HCEC 1CT (cell line): Measurements from ENCODE around the gene KCTD8.

Experiments used
- DNase-seq: peaks from one replicate; pipeline ENCODE4 v3.0.0-alpha.2; 2017

KCTD8 gene

DNA sequence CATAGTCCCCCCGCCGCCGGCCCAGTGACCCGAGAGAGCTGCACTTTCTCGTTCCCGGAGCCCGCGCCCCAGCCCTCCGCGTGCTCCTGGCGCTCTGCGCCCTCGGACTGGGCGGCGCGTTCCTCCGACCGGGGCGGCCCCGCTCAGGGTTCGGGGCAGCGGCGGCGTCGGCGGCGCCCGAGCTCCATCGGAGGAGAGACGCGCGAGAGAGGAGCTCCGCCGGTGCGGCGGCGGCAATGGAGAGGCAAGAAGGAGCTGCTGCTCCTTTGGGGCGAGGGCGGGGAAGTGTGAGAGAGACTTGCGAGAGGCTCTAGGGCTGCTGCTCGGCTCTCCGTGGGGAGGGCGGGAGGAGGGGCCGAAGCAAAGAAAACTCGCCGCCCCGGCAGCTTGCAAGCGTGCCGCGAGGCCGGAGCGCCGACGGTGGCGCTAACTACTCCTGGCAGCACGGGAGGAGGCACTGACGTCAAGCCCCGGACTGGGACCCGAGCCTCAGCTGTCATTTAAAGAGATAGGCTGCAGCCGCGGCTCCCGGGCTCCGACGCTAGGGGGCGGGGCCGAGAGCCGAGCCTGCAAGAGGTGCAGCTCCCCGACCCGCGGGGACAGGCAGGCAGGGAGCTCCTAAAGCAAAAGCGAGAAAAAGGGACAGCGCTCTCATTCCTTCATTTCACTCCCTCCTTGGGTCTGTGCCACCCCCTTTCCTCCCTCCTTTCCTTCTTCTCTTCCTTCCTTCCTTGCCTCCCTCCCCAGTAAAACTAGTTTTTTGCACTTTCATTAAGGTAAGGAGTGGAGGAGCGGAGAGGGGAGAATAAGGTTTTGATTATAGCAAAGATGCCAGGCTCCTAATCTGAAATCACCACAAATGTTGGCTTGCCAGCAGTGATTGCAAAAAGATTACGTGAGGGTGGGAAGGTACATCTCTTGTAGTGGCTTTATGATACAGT, at the start of gene KCTD8:
Gene KCTD8, minus strand, starts transcription at position 289 of the 941 bp plus-strand sequence.
- no peak for DNase-seq

DNA sequence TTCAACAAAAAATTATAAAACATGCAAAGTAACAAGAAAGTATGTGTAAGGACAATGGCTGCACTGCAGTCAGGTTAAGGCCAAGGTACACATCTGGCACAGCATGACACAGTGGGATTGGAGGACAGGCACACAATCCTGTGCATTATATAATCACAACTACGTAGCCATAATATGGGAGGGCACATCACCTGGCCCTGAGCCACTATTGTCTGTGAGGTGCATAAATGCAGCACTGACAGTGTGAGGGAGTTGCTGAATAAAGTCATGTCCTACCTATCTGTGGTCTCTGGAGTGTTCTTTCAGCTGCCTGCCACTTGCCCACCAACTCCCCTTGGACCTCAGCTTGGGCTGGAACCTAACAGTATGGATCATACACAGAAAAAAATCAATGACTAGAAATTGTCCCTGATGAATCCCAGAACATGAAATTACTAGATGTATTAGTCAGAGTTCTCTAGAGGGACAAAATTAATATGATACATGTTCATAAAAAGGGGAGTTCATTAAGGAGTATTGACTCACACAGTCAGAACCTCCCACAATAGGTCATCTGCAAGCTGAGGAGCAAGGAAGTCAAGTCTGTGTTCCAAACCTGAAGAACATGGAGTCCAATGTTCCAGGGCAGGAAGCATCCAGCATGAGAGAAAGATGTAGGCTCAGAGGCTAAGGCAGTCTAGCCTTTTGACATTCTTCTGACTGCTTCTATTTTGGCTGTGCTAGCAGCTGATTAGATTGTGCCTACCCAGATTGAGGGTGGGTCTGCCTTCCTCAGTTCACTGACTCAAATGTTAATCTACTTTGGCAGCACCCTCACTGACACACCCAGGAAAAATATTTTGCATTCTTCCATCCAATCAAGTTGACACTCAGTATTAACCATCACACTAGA, 46.4 kb upstream of the KCTD8 start:
- DNase-seq = no peak

GRCh38 chr4:44493924-44494323, 45.3 kb upstream of the KCTD8 start:
- no peak for DNase-seq

DNA sequence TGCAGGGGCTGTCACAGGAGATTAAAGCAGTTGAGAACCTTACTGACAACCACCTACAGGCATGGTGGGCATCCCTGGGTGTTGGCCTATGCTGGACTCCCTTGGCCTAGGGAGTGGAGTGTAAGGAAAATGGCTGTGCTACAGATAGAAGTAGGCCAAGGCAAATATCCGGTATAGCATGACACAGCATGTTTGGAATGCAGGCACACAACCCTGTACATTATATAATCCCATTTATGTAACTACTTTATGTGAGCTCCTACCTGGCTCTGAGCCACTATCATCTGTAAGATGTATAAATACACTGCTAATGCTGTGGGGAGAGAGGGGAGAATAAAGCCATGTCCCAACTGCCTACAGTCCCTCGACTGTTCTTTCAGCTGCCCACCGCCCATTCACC, 38.7 kb upstream of the KCTD8 start:
- DNase-seq = no peak

DNA sequence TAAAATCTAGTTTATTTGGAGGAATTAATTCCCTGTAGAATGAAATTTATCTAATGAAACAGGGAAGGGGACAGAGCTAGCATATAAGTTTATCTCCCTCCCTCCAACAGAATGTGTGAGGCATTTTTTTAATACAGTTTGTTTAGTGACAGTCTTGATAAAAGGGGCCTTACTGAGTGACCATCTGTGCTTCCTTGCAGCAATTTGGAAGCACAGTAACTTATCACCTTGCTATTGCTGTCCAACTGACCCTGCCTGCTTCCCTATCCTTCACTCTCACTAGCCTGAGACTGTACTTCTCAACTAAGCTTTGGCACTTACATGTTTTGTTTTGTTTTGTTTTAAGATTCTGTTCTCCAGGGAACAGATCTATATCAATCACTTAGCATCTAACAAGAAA, 31.1 kb upstream of the KCTD8 start:
- DNase-seq = no peak

- no peak for DNase-seq
Measured at GRCh38 chr4:44462259-44462658, 13.7 kb upstream of the KCTD8 start.

- DNase-seq = no peak
Measured at GRCh38 chr4:44447563-44448504, 775 bp downstream of the KCTD8 start.

DNA sequence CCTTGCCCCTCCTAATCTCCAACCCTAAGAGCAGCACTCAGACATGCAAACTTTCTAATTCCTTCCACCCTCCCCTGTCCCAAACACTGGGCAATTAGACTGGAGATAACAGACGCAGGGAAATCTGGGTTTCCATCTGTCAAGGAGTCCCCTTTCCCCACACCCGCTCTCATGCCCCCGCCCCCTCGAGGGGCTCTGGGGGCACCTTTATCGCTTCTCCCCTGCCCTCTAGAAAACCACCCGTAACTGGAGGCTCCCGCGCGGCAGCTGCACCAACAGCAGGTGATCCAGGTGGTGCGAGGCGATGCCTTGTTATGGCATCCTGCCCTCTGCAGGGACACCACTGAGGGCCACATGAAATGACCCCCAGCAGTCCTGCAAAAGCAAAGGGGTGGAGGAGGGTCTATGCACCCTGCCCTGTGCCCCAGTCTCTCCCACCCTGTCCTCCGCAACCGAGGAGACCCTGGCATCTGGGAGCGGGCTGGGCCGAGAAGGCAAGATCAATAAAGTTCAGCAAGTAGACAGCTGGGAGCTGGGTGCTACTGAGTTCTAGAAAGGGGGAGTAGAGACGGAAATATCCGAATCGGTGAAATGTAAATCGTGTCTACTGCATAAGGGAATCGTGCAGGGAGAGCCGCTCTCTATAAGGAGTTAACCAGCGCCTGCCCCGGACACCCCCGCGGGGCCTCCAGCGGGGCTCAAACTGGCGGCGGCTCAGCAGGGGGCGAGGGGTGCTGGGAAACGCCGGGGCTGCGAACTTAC, 1.6 kb downstream of the KCTD8 start:
- no peak for DNase-seq

- DNase-seq = no peak
Measured at GRCh38 chr4:44446191-44446590, 2.4 kb downstream of the KCTD8 start.

DNA sequence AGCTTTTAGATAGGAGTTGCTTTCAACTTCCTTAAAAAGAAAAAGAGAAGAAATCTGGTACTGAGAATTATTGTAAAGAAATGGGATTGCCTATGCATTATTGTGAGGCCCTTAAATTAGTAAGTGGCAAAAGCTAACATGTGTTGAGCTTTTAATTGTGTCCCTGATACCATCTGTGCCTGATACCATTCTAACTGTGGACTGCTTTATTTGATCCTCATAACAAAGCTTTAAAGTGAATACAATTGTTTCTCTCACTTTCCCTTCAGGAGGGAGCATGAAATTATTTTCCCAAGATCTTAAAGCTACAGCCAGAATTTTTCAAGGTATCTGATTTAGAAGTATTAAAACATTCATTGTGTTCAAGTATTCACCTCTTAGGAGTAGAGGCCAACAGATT, 9.9 kb downstream of the KCTD8 start:
- DNase-seq = no peak

DNA sequence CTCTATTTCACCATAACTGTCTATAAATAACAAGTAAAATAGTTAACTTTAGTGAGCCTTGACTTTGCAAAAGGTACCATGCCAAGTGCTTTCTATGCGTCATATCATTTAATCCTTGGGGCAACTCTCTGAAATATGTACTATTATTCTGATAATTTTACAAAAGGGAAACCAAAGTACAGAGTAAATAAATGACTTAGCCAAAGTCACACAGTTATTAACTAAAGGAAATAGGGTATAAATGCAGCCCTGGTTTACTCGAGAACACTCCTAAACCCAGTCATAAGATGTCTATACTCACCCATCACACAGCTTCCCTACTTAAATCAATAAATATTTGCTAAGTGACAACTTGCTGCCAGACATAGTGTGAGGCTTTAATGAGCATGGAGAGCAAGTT, 14.4 kb downstream of the KCTD8 start:
- no peak for DNase-seq

DNA sequence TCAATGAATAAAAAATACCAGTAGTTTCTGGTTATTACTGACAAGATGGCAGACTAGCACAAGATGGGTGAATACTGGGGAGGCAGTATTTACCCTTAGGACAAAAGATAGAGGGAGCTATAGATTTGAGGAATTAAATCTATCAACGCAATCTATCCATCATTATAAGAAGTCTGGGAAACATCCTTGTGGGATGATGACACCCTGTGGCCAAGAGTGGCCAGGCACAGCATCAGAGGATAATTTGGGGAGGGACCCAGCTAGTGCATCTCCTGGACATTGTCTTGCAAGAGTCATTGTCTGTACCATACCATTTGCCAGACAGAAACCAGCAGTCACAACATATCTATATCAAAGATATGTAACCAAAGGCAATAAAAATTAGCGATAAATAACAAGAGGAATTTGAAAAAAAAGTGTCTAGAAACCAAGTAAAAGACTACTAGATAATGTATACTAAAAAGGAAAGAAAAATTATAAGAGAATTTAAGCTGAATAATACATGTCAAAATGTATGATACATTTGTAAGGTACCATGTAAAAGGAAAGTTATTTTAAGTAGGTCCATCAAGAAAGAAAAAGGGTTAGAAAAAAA, 22.9 kb downstream of the KCTD8 start:
- DNase-seq = no peak

- no peak for DNase-seq
Measured at GRCh38 chr4:44422912-44423311, 25.7 kb downstream of the KCTD8 start.

DNA sequence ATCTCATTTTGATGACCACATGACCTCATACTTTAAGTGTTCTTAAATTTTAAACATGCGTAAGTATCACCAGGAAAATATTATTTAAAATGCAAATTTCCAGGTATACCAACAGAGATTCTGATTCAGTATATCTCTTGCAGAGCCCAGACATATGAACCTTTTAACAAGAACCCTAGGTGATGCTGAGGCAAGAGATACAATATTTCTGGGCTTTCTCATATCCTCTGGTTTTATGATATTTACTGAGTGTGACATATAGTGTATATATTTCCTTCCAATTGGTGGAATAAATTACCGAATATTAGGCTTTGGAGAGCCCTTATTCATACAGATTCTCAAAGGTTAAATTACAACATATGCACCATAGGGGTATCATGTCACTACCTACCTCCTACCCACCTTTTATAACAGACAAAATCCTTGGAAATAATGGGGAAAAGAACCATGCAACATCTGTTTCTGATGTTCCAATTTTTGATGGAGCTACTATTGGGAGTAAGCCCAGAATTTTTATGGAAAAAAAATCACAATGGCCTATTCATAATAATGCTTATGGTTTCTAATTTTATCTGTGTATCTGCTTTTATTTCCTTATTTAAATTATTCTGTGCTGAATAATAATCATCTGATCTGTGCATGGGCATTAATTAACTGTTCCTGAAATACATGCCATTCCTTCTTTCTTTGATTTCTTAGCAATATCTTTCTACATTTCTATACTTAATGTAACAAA, 27.1 kb downstream of the KCTD8 start:
- DNase-seq = no peak

GRCh38 chr4:44415251-44415650, 33.4 kb downstream of the KCTD8 start:
- no peak for DNase-seq

DNA sequence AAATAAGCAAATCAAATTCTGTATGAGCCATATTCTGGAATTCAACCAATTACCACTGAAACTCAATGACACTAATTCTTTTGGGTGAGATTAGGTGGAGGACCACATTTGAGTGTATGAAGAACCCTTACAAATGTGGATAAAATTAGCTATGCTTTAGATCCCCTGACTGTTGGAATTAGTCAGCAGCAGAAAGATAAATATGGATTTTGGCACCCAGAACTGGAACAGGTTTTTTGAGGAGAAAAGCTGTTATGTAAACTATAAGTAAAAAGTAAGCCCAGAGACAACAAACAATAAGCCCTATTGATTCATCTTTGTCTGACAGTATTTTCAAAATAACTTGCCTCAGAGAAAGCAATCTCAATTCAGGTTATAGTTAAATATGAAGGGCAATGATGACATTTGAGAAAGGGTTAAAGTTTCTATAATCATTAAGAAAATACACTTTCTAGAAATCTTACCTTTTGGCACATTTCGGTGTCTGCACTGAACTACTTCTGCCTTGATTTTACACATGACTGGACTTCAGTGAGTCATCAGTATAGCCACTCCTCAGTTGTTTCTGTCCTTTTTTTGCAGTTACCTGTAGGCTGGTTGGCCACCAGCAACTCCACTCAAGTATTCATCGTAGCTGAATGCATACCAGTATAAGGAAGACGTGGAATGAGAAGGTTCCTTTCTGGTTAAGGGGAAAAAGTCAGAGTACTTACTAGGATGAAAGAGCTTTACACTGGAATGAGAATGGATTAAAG, 80.0 kb downstream of the KCTD8 start:
- no peak for DNase-seq

DNA sequence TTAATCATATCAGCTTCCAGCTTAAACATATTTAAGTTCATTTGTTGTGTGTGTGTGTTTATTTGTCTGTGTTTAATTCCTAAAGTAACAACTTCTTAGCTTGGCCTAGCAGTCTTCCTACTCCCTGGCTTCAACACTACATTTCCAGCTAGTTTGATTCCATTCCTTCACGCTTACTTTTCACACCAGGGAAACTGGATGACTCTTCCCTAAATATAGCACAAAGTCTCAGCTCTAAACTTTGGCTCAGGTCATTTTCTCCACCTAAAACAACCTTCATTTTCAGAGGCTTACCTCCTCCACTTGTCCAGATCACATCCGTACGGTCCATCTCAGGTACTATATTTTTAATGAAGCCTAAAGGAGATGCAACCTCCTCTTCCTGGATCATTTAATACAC, 94.4 kb downstream of the KCTD8 start:
- no peak for DNase-seq

- no peak for DNase-seq
Measured at GRCh38 chr4:44351069-44351468, 97.5 kb downstream of the KCTD8 start.

DNA sequence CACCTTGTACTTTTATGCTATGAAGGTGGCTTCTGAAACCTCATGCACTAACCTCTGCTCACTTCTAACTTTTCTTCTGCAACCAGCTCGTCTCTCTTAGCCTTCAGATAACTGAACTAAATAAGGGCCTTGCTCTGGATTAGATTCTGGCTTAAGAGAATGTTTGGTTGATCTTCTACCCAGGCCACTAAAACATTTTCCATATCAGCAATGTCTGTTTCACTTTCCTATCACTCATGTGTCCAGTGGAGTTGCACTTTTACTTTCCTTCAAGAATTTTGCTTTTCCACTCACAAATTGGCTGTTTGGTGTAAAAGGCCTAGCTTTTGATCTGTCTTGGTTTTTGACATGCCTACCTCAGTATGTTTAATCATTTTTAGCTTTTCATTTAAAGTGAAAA, 105.8 kb downstream of the KCTD8 start:
- DNase-seq = no peak

DNA sequence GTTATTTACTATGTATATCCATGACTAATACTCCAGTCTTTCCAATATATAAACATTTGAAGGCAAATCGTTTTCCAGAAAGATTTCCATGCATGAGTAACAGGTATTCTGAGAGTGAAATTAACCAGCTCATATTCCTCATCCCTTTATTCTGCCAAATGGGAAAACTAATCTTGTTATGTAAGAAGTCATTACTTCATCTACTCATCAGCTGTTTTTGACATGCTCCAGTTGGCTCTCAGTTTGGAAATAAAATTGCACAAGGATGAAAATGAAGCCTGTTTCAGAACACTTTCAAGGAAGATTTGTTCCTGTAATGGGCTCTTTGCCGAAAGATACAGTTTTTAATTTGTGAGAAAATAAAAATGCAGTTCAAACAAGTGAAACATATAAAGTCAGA, 121.9 kb downstream of the KCTD8 start:
- DNase-seq = no peak
